Uterus (tissue), 4 donors: ENCODE data around the gene FAM200C. TPM values are rescaled to one million over a fixed set of nuclear protein-coding genes. Genes with fewer than 3 reads are reported as not detected.

ENCODE experiments used
- total RNA-seq, 4 donors: library from RNA; depleted of rRNA in 3 of 4; stranded (reverse); fragments of >200 nt in 3 of 4; gene quantifications; one replicate each; pipeline versions ENCODE4 v1.1.0 to v1.2.4, GENCODE V29; 2014 to 2023
- donor health status: DM: yes; HTN: yes; CAD: no.

Gene FAM200C
- total RNA-seq, 4 donors from 2014 or later, result 6.1 to 34.1 (median 18.4) TPM

Other genes with a start within 250 kb of the FAM200C start
- under 1 TPM in 2 of 4 donors, not detected in 2; 0.59 to 0.76 TPM for gene FABP6, start 170.5 kb downstream of the FAM200C start, total RNA-seq
- 1 to 10 TPM in 2 of 4 donors, under 1 TPM in 1, not detected in 1; under 0.01 to 5.8 (median 2.6) TPM for gene CCNJL, start 87.5 kb downstream of the FAM200C start, total RNA-seq
- 10 to 100 TPM in 1 of 4 donors, 1 to 10 TPM in 2, under 1 TPM in 1; 0.59 to 16.5 (median 3.0) TPM for gene C1QTNF2, start 29.4 kb downstream of the FAM200C start, total RNA-seq
- gene SLU7, start 19.0 kb upstream of the FAM200C start, total RNA-seq, result 10 to 100 TPM; 26.6 to 90.0 (median 52.4) TPM
- gene PTTG1, start 21.8 kb upstream of the FAM200C start, total RNA-seq, result 10 to 100 TPM in 2 of 4 donors, 1 to 10 TPM in 1, not detected in 1; 2.4 to 40.0 (median 10.6) TPM